GM18868 (cell line): ENCODE data around the gene FANCE.

Experiments used
- ATAC-seq: cut with Tn5 transposase; IDR thresholded peaks from one replicate; pipeline ENCODE4 v1.9.1; 2021; ENCODE audit warnings: mild to moderate bottlenecking, moderate library complexity; ENCODE audit not compliant: unreplicated experiment

The FANCE gene, protein sequence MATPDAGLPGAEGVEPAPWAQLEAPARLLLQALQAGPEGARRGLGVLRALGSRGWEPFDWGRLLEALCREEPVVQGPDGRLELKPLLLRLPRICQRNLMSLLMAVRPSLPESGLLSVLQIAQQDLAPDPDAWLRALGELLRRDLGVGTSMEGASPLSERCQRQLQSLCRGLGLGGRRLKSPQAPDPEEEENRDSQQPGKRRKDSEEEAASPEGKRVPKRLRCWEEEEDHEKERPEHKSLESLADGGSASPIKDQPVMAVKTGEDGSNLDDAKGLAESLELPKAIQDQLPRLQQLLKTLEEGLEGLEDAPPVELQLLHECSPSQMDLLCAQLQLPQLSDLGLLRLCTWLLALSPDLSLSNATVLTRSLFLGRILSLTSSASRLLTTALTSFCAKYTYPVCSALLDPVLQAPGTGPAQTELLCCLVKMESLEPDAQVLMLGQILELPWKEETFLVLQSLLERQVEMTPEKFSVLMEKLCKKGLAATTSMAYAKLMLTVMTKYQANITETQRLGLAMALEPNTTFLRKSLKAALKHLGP

DNA sequence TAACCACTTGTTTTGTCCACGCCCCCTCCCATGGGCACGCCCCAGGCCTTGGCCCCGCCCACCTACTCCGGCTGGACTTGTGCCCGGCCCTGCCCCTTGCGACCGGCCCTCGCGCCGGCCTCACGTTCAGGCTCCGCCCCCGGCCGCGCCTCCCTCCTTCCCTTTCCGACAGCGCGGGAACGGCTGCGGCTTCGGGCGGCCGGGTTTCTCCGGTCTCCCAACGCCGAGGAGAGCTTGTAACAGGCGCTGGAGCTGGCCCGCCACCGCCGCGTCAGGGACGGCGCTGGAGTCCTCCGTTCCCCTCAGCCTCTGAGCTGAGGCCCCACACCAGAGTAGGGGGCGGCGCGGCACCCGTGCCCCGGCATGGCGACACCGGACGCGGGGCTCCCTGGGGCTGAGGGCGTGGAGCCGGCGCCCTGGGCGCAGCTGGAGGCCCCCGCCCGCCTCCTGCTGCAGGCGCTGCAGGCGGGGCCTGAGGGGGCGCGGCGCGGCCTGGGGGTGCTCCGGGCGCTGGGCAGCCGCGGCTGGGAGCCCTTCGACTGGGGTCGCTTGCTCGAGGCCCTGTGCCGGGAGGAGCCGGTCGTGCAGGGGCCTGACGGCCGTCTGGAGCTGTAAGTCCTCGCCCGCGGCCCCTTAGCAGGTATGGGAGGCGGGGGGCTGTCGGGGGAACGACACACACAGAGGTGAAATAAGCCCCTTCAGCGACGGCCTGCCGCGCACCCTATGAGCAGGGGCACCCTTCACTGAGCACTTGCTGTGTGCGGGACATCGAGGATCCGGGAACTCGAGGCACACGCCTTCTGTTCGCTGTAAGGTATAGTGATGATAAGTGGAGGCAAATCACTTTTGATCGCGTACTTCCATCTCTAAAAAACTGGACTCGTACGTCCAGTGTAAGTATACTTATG is at the start of gene FANCE:
Gene FANCE (plus strand): TSS at position 156 of the 908 bp plus-strand sequence. CDS start 208 bp downstream, at position 364.
- peak; percentile 83 for ATAC-seq

DNA sequence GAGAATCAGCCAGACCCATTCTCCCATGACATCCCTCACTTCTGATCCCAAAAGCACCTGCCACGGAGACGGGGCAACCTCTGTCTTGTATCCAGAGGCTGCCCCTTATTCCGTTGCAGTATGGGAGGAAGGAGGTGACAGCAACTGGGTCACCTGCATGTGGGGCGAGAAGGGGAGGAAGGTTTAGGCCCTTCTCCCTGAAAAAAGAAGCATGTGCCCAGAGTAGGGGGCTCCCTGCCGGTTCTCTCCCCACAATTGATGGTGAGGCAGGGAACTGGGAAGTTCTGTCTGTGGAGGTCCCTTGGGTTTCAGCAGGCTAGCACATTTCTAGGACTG is 49.3 kb upstream of the FANCE start:
- no peak for ATAC-seq

DNA sequence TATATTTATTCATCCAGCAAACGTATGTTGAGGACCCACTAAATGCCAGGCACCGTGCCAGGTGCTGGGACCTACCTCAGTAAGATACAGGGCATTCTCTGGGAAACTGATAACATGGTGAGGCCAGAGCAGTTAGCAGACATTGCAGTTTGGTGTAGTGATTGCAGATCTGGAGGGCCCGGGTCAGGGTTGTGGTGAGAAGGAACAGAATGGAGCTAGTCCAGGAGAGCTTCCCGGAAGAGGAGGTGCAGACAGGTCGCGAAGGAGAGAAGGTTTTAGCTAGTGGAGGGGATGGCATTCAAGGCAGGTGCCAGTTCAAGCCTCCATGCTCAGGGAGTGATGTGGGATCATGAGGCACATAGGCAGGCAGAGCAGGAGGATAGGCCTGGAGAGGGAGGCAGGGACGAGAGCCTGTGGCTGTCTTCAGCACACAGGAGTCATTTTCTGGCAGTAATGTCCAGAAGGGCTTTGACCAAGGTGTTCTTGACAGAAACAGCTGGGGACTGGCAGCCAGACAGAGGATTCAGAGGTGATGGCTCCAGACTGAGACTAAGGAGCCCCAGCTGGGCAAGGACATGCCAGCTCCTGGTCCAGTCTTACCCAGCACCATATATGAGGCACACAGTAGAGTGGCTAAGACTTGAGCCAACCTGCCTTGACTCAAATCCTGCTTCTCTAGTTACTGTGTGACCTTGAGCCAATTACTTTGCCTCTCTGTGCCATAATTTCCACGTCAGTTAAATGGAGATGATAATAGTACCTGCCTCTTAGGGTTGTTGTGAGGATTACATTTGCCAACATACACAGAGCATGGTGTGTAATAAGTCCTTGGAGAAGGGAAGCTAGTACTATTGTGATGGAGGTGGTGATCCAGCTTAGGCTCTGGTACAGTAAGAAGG is 48.3 kb upstream of the FANCE start:
- no peak for ATAC-seq

DNA sequence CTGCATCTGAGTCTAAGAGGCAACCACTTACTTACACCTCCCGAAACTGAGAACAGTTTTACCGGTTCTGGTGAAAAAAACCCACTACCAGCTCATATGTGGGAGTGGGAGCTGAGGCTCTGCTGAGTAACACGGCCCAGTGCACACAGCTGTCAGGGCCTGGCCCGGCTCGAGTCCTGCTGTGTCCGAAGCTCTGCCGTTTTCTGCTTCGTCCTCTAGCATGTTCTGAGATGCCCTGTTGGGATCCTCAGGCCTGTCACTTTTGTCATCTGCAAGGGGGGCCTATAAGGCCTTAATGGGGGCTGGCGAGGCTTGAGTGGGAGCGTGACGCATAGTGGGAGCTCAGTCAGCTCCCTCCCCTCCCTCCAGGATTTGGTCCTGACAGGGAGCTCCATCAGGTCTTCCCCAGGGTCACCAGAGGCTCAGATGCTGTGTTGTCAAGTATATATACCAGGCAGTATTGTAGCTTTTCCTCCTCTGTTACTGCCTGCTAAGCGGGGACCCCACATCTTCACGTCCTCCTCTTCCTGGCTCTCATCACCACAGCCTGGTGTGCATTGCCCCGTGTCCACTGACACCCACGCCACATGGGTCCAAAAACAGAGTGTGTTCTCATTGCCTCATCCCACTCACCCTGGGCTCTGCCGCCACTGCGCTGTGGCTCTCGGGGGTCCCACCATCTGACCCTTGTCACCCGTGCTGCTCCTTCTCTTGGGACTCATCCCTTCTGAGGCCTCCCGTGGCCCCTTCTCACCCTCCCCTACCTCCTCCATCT is 45.2 kb upstream of the FANCE start:
- ATAC-seq, result no peak

DNA sequence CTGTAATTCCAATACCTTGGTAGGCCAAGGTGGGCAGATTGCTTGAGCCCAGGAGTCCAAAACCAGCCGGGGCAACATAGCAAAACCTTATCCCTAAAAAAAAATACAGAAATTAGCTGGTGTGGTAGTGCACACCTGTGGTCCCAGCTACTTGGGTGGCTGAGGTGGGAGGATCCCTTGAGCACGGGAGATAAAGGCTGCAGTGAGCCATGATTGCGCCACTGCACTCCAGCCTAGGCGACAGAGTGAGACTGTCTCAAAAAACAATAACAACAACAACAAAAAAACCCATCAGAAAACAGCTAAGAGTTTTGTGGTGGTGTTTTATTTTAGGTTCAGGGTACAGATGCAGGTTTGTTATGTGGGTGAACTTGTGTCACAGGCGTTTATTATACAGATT is 42.9 kb upstream of the FANCE start:
- no peak for ATAC-seq

DNA sequence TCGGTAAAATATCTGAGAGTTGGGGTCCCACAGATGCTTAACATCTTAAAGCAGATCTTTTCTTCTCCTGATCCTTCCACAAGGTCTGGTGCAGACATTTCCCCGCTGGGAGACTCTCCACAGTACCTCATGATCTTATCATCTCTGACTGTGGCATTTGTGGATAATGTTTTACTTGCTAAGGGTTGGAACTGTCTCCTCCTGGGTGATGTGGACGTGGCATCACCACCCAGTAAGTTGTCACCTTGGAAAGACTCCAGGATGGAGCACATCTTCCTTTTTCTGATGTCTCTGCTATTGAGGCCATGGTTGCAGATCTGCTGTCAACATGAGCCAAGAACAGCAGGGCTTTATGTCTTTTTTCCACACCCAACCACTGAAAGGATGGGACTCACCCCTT is 42.0 kb upstream of the FANCE start:
- ATAC-seq, result no peak

DNA sequence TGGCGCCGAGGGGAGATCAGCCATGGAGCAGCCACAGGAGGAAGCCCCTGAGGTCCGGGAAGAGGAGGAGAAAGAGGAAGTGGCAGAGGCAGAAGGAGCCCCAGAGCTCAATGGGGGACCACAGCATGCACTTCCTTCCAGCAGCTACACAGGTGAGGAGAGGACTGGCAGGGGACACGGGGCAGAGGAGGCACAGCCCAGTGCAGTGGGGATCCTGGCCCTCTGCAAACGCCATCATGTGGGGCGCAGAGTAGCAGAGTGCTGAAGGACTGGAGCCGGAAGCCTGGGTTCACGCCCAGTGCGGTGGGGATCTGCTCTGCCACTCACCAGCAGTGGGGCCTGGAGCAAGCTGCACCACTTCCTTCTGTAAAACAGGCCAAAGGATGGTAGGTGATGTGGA is 41.1 kb upstream of the FANCE start:
- ATAC-seq, result no peak

DNA sequence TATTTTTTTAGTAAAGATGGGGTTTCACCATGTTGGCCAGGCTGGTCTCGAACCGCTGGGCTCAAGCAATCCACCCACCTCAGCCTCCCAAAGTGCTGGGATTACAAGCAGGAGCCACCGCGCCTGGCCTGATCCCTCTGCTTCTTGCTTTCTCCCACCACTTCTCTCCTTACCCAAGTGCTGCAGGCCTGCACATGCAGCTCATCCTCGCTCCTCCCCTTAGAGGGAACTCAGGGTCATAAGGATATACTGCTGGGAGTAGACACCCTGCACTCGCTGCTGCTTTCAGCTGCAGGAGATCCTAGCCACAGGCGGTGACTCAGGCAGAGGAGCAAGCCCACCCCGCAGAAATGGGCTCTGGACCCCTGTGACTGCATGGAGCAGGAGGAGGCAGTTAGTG is 40.0 kb upstream of the FANCE start:
- no peak for ATAC-seq

DNA sequence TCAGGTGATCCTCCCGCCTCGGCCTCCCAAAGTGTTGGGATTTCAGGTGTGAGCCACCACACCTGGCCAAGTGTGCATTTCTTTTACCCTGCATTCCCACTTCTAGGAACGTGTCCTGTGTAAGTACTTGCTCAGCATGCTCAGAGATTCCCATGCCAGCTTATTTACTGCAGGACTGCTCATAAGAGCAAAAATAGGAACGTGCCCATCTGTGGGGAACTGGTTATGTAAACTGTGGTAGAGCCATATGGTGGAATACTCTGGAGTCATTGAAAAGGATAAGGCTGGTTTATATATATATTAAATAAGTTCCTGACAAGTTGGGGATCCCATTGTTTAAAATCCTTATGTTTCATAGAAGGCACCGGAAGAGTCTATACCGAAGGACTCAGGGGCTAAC is 38.2 kb upstream of the FANCE start:
- no peak for ATAC-seq

DNA sequence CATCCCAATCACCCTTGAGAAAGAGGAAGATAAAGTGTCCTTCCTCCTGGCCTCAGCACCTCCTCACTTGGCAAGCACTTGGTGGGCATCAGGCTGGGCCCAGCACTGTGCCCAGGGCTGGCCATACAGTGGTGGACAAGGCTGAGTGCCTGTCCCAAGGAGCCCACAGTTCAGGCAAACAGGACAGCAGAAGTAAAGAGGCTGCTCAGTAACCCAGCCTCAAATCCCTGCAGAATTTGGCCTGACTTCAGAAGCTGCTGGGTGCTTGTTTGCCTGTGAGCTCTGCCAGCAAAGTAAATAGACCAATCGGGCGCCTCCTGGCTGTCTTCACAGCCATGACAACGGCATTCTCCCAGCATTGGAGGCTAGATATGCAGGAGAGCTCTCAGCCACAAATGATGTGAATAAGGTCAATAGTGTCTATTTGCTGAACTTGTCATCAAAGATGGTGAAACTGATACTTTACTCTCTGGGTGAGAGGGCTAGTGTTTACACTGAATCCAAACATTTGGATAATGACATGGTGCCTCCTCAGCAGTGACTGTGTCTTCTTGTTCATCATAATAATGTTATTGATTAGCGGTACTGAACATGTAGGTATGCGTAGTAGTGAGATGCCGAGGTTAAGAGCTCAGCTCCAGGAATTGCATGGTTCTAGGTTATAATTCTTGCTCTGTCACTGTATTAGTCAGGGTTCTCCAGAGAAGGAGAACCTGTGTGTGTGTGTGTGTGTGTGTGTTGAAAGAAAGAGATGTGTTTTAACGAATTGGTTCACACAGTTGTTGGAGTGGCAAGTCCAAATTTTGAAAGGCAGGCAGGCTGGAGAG is 36.9 kb upstream of the FANCE start:
- ATAC-seq, result peak; percentile 40

DNA sequence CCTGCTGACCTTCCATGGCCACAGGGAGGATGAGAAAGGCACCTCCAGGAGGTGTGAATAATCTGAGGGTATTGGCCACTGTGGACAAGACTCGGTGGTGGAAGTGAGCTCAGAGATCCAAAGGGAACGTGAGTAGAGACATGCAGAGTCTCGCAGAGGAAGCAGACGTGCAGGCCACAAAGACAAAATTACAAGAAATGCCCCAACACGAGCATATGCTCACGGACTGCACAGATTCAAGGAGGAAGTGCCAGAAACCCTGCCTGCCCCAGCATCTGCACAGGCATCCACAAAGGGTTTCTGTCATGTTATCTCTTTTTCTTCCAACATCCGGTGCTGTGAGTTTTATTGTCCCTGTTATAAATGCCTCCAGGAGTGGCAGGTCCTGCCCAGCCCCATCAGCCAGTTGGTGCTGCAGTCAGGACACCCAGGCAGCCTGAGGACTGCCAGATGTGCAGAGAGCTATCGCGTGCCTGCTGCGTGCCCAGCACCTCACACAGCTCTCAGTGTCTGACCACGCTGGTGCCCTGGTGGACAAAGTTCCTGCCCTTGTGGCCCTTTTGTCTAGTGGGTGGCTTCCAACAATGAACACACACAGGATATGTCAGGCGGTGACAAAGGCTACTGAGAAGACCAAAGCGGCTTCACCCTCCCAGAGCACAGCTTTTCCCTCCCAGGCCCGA is 34.0 kb upstream of the FANCE start:
- ATAC-seq, result no peak

DNA sequence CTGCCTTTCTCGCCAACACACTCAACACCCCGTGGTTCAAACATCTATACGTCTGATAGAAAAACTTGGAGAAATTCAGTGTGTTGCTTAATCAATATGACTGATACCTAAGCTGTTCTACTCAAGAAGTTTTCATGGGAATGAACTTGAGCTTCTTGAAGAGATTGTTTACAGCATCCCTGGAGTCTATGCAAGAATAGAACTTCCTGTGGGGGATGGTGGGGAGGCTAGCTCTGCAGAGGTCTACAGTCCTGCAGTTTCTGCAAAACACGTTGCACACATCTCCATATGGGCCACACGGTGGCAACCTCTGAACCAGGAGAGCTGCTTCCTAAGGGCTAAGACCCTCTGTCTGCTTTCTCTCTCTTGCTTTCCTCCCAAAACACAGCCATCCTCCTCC is 32.7 kb upstream of the FANCE start:
- no peak for ATAC-seq

DNA sequence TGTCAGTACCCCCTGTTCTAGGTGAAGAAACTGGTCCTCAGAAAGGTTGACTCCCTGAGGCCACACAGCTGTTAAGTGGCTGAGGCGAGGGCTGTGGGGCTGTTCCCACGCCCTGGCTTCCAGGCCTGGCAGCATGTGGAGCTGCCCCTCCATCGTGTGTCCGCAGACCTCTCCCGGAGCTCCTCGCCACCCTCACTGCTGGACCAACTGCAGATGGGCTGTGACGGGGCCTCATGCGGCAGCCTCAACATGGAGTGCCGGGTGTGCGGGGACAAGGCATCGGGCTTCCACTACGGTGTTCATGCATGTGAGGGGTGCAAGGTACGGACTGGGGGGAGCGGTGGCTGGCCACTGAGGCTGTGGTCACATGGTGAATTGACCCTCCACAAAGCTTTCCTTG is 32.2 kb upstream of the FANCE start:
- no peak for ATAC-seq

DNA sequence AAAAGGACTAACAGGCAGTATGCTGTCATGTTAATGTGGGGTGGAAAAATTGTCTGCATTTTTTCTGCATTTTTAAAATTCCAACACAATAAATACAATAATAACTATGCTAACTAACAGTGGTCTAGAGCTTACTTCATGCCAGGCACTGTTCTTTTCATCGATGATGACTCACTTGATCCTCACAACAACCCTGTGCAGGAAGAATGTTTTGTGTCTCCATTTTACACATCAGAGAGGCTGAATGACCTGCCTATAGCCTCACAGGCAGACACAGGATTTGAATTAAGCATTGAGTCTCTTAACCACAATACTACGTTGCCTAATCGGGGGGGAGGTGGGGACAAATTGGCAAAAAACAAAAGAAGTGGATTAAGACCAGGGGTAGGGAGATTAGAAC is 26.9 kb upstream of the FANCE start:
- ATAC-seq, result no peak

DNA sequence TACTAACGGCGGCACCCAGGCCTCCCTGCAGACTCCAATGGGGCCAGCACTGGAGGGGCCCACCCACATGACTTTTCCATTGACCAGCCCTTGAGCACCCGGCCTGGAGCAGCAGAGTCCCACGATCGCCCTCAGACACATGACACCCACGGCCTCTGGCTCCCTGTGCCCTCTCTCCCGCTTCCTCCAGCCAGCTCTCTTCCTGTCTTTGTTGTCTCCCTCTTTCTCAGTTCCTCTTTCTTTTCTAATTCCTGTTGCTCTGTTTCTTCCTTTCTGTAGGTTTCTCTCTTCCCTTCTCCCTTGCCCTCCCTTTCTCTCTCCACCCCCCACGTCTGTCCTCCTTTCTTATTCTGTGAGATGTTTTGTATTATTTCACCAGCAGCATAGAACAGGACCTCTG is 26.1 kb upstream of the FANCE start:
- ATAC-seq, result no peak

DNA sequence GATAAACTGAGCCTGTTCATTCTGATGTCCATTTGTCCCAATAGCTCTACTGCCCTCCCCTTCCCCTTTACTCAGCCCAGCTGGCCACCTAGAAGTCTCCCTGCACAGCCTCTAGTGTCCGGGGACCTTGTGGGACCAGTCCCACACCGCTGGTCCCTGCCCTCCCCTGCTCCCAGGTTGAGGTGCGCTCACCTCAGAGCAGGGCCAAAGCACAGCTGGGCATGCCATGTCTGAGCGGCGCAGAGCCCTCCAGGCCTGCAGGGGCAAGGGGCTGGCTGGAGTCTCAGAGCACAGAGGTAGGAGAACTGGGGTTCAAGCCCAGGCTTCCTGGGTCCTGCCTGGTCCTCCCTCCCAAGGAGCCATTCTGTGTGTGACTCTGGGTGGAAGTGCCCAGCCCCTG is 24.7 kb upstream of the FANCE start:
- no peak for ATAC-seq

DNA sequence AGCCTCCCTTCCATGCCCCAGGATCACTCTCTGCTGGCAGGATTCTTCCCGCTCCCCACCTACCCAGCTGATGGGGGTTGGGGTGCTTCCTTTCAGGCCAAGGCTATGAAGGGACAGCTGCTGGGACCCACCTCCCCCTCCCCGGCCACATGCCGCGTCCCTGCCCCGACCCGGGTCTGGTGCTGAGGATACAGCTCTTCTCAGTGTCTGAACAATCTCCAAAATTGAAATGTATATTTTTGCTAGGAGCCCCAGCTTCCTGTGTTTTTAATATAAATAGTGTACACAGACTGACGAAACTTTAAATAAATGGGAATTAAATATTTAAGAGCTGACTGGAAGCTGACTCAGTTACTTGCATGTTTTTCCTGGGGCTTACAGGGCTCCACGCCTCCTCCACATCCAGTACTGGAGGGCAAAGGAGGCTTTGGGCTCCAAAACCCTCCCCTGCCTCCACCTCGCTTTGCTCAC is 24.3 kb upstream of the FANCE start:
- no peak for ATAC-seq

DNA sequence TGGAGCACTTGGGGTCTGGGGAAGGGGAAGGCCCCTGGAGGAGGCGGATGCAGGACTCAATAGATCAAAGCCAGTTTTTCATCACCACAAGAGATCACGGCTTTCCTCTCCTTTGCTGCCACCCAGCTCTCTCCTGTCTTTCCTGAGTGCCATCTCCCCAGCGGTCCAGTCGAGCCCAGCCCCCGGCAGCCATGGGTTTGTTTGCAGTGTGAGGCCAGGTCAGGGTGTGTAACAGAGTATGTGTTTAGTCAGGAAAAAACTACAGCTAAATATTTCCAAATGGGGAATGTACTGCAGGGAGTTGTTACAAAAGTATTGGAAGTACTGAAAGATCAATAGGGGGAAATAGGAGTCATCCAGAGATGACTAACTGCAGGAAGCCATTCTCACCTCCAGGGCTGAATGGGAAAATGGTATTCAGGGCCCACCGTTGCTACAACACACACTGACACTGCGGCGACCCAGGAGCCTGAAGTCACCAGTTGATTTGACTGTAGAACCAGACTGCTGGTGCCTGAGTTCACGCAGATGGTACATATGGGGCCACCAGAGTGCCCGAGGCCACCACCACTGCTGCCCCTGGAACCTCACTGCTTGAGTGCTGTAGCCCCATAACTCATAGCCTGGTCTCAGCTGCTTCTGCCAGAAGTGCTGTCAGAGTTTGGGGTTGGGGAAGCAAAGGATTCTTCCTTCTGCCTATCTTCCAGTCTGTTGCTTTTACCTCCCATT is 23.6 kb upstream of the FANCE start:
- no peak for ATAC-seq
